GM12873 (cell line): ENCODE data around the gene UBTD1.

Experiments used
- CTCF ChIP-seq: IDR thresholded peaks from 2 replicates; pipeline ENCODE4 v1.5.1; 2012; ENCODE audit warnings: low read depth, mild to moderate bottlenecking, moderate library complexity, low read length, control low read depth; ENCODE audit not compliant: insufficient read depth; ENCODE audit errors: missing control alignments

UBTD1 gene

GRCh38 chr10:97590748-97591495 is 92.2 kb downstream of the UBTD1 start:
- TF ChIP-seq CTCF = no peak

GRCh38 chr10:97593421-97593820 is 94.7 kb downstream of the UBTD1 start:
- TF ChIP-seq CTCF = no peak

- TF ChIP-seq CTCF = no peak
Observed at GRCh38 chr10:97596101-97597082, 97.7 kb downstream of the UBTD1 start.

- TF ChIP-seq CTCF = no peak
Observed at GRCh38 chr10:97597778-97598177, 99.1 kb downstream of the UBTD1 start.

- no peak for TF ChIP-seq CTCF
Observed at GRCh38 chr10:97598407-97599271, 99.9 kb downstream of the UBTD1 start.

GRCh38 chr10:97599272-97599619 is 100.5 kb downstream of the UBTD1 start:
- no peak for TF ChIP-seq CTCF
